Measurements from ENCODE around the gene TAF9.
"Not testable (repeated sequence)": the region's sequence is repeated elsewhere in the genome, so short reads cannot be mapped to it uniquely, and the experiment has no call there.

TAF9 gene

GRCh38 chr5:69369340-69370121 lies at the start of gene TAF9, which contains the start of the genes AK6 and RAD17:
Gene TAF9, minus strand, starts transcription at chr5:69369520. Its CDS starts 3,783 bp downstream, at chr5:69365737.
Gene AK6, minus strand, starts transcription at chr5:69369520. Its CDS starts 30 bp downstream, at chr5:69369490.
Gene RAD17, plus strand, starts transcription at chr5:69369818. Its CDS starts 2,391 bp downstream, at chr5:69372209.
- Histone ChIP-seq H3K9ac (ENCODE audit: low read length) (peak within 1 kb of the TSS; percentile 99), H3K4me3 (ENCODE audit: low read length) (peak within 1 kb of the TSS; percentile 95), H3K4me1 (ENCODE audit: control insufficient read depth, insufficient read depth, low read length) (peaks cover 24% of the 10 kb centered on the region), H3K27me3 (replicated peaks; ENCODE audit: control insufficient read depth, insufficient read depth, low read length) (no peaks in the 10 kb centered on the region), H3K36me3 (ENCODE audit: control insufficient read depth, insufficient read depth, low read length, severe bottlenecking) (peaks cover 26% of the 10 kb centered on the region), H3K9me3 (ENCODE audit: control insufficient read depth, low read length) (no peaks in the 10 kb centered on the region)
- peak; percentile 95 for DNase-seq (ENCODE audit: low read depth)

DNA sequence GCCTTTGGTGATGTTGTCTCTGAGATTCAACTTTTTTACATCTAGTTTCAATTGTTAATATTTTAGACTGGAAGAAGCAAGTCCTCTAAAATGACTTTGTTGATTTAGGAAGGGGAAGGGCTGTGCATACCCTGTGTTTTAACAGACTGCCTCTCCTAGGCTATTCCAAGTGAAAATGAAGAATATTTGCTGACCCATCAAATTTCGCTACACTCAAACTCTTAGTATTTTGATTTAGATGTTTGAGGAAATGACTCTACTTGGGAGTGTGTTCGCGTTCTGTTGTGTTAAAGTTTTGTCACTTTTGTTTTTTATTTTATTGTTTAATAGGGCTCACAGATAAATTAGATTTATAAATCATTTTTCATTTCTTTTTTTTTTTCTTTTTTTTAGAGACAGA lies 49.2 kb upstream of the TAF9 start:
- DNase-seq (ENCODE audit: low read depth): no peak
- no peaks in the 10 kb centered on the region for H3K27me3 ChIP-seq (replicated peaks; ENCODE audit: control insufficient read depth, insufficient read depth, low read length)
- H3K9ac ChIP-seq (ENCODE audit: low read length): no peak overlapping the region
- H3K36me3 ChIP-seq (ENCODE audit: control insufficient read depth, insufficient read depth, low read length, severe bottlenecking): peaks cover 30% of the 10 kb centered on the region
- H3K4me3 ChIP-seq (ENCODE audit: low read length): no peak overlapping the region
- H3K9me3 ChIP-seq (ENCODE audit: control insufficient read depth, low read length): no peaks in the 10 kb centered on the region
- H3K4me1 ChIP-seq (ENCODE audit: control insufficient read depth, insufficient read depth, low read length): no peaks in the 10 kb centered on the region

- peaks cover 37% of the 10 kb centered on the region for H3K36me3 ChIP-seq (ENCODE audit: control insufficient read depth, insufficient read depth, low read length, severe bottlenecking)
- no peaks in the 10 kb centered on the region for H3K27me3 ChIP-seq (replicated peaks; ENCODE audit: control insufficient read depth, insufficient read depth, low read length)
- H3K9ac ChIP-seq (ENCODE audit: low read length): no peak overlapping the region
- no peaks in the 10 kb centered on the region for H3K4me1 ChIP-seq (ENCODE audit: control insufficient read depth, insufficient read depth, low read length)
- H3K4me3 ChIP-seq (ENCODE audit: low read length): no peak overlapping the region
- DNase-seq (ENCODE audit: low read depth): no peak
- H3K9me3 ChIP-seq (ENCODE audit: control insufficient read depth, low read length): no peaks in the 10 kb centered on the region
These were observed 47.4 kb upstream of the TAF9 start for GRCh38 chr5:69416699-69417098.

- peaks cover 42% of the 10 kb centered on the region for H3K36me3 ChIP-seq (ENCODE audit: control insufficient read depth, insufficient read depth, low read length, severe bottlenecking)
- no peaks in the 10 kb centered on the region for H3K27me3 ChIP-seq (replicated peaks; ENCODE audit: control insufficient read depth, insufficient read depth, low read length)
- H3K4me3 ChIP-seq (ENCODE audit: low read length): no peak overlapping the region
- H3K9ac ChIP-seq (ENCODE audit: low read length): no peak overlapping the region
- H3K4me1 ChIP-seq (ENCODE audit: control insufficient read depth, insufficient read depth, low read length): no peaks in the 10 kb centered on the region
- H3K9me3 ChIP-seq (ENCODE audit: control insufficient read depth, low read length): no peaks in the 10 kb centered on the region
- DNase-seq (ENCODE audit: low read depth): no peak
These were observed 46.9 kb upstream of the TAF9 start for GRCh38 chr5:69416180-69416579.

DNA sequence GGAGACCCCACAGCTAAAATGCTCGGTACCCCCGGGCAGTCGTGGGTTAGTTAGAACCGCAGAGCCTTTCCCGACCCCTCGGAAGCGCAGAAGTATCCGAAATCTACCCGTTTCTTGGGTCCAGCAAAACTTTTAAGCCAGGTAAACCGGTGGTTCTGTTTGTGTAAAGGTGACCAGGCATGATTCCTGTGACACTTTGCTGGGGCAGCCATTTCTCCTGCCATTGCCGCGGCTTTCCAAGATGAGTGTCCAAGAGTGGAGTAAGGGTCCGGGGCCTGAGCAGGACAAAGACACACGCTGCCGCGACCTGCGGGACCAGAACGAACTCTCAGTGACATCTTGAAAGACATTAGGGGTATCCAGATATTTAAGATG lies 46.3 kb upstream of the TAF9 start:
- Histone ChIP-seq H3K9me3 (ENCODE audit: control insufficient read depth, low read length) (no peaks in the 10 kb centered on the region), H3K4me3 (ENCODE audit: low read length) (no peak overlapping the region), H3K27me3 (replicated peaks; ENCODE audit: control insufficient read depth, insufficient read depth, low read length) (no peaks in the 10 kb centered on the region), H3K9ac (ENCODE audit: low read length) (no peak overlapping the region), H3K4me1 (ENCODE audit: control insufficient read depth, insufficient read depth, low read length) (no peaks in the 10 kb centered on the region), H3K36me3 (ENCODE audit: control insufficient read depth, insufficient read depth, low read length, severe bottlenecking) (peaks cover 43% of the 10 kb centered on the region)
- no peak for DNase-seq (ENCODE audit: low read depth)

GRCh38 chr5:69414885-69415583 lies 45.7 kb upstream of the TAF9 start, which contains the start of gene MARVELD2:
Gene MARVELD2, plus strand, starts transcription at chr5:69415116. Its CDS starts 4,270 bp downstream, at chr5:69419386.
- no peaks in the 10 kb centered on the region for H3K27me3 ChIP-seq (replicated peaks; ENCODE audit: control insufficient read depth, insufficient read depth, low read length)
- H3K4me3 ChIP-seq (ENCODE audit: low read length): peak within 1 kb of the TSS; percentile 27
- no peaks in the 10 kb centered on the region for H3K4me1 ChIP-seq (ENCODE audit: control insufficient read depth, insufficient read depth, low read length)
- DNase-seq (ENCODE audit: low read depth): peak; percentile 81
- peaks cover 45% of the 10 kb centered on the region for H3K36me3 ChIP-seq (ENCODE audit: control insufficient read depth, insufficient read depth, low read length, severe bottlenecking)
- H3K9ac ChIP-seq (ENCODE audit: low read length): no peak within 1 kb of the TSS
- no peaks in the 10 kb centered on the region for H3K9me3 ChIP-seq (ENCODE audit: control insufficient read depth, low read length)

- no peaks in the 10 kb centered on the region for H3K4me1 ChIP-seq (ENCODE audit: control insufficient read depth, insufficient read depth, low read length)
- no peak overlapping the region for H3K4me3 ChIP-seq (ENCODE audit: low read length)
- no peaks in the 10 kb centered on the region for H3K27me3 ChIP-seq (replicated peaks; ENCODE audit: control insufficient read depth, insufficient read depth, low read length)
- H3K36me3 ChIP-seq (ENCODE audit: control insufficient read depth, insufficient read depth, low read length, severe bottlenecking): peaks cover 51% of the 10 kb centered on the region
- H3K9ac ChIP-seq (ENCODE audit: low read length): no peak overlapping the region
- no peak for DNase-seq (ENCODE audit: low read depth)
- H3K9me3 ChIP-seq (ENCODE audit: control insufficient read depth, low read length): no peaks in the 10 kb centered on the region
These were observed 35.5 kb upstream of the TAF9 start for GRCh38 chr5:69404659-69405330.

- Histone ChIP-seq H3K9ac (ENCODE audit: low read length) (no peak overlapping the region), H3K9me3 (ENCODE audit: control insufficient read depth, low read length) (no peaks in the 10 kb centered on the region), H3K27me3 (replicated peaks; ENCODE audit: control insufficient read depth, insufficient read depth, low read length) (no peaks in the 10 kb centered on the region), H3K4me1 (ENCODE audit: control insufficient read depth, insufficient read depth, low read length) (no peaks in the 10 kb centered on the region), H3K36me3 (ENCODE audit: control insufficient read depth, insufficient read depth, low read length, severe bottlenecking) (peaks cover 67% of the 10 kb centered on the region), H3K4me3 (ENCODE audit: low read length) (no peak overlapping the region)
- no peak for DNase-seq (ENCODE audit: low read depth)
These were observed 9.1 kb upstream of the TAF9 start for GRCh38 chr5:69378376-69378775.

DNA sequence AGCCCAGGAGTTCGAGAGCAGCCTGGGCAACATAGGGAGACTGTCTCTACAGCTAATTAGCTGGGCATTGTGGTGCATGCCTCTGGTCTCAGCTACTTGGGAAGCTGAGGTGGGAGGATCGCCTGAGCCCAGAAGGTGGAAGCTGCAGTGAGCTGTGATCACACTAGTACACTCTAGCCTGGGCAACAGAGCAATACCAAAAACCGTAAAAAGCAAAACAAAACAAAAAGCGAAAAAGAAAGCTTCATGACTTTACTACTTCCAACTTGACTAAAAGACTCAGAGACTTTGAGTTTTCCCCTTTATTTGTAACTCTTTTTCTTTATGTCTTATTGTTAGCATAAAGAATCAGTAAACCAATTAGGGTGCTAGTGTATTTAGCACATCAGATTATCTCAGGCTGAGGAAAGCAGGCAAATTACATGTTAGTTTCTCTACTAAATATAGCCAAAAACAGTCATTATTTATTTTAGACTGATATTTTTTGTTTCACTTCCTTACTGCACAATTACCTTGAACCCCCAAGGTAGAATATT lies 5.7 kb upstream of the TAF9 start:
- Histone ChIP-seq H3K36me3 (ENCODE audit: control insufficient read depth, insufficient read depth, low read length, severe bottlenecking) (peaks cover 38% of the 10 kb centered on the region), H3K27me3 (replicated peaks; ENCODE audit: control insufficient read depth, insufficient read depth, low read length) (no peaks in the 10 kb centered on the region), H3K4me3 (ENCODE audit: low read length) (no peak overlapping the region), H3K9me3 (ENCODE audit: control insufficient read depth, low read length) (no peaks in the 10 kb centered on the region), H3K9ac (ENCODE audit: low read length) (no peak overlapping the region), H3K4me1 (ENCODE audit: control insufficient read depth, insufficient read depth, low read length) (peaks cover 14% of the 10 kb centered on the region)
- no peak for DNase-seq (ENCODE audit: low read depth)

- no peak overlapping the region for H3K4me3 ChIP-seq (ENCODE audit: low read length)
- no peaks in the 10 kb centered on the region for H3K27me3 ChIP-seq (replicated peaks; ENCODE audit: control insufficient read depth, insufficient read depth, low read length)
- peaks cover 25% of the 10 kb centered on the region for H3K36me3 ChIP-seq (ENCODE audit: control insufficient read depth, insufficient read depth, low read length, severe bottlenecking)
- H3K9ac ChIP-seq (ENCODE audit: low read length): no peak overlapping the region
- no peaks in the 10 kb centered on the region for H3K9me3 ChIP-seq (ENCODE audit: control insufficient read depth, low read length)
- peaks cover 23% of the 10 kb centered on the region for H3K4me1 ChIP-seq (ENCODE audit: control insufficient read depth, insufficient read depth, low read length)
- no peak for DNase-seq (ENCODE audit: low read depth)
These were observed 3.1 kb upstream of the TAF9 start for GRCh38 chr5:69372394-69372793.

DNA sequence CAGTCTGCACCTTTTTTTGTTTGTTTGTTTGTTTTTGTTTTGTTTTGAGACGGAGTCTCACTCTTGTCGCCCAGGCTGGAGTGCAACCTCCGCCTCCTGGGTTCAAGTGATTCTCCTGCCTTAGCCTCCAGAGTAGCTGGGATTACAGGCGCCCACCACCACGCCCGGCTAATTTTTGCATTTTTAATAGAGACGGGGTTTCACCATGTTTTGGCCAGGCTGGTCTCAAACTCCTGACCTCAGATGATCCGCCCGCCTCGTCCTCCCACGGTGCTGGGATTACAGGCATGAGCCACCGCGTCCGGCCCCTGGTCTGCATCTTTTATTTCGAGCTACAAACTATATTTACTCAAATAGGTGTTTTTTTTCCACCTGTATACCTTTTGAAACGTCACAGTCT lies 1.0 kb upstream of the TAF9 start:
- H3K9me3 ChIP-seq (ENCODE audit: control insufficient read depth, low read length); H3K27me3 ChIP-seq (replicated peaks; ENCODE audit: control insufficient read depth, insufficient read depth, low read length); DNase-seq (ENCODE audit: low read depth): not testable (repeated sequence)
- peaks cover 27% of the 10 kb centered on the region for H3K36me3 ChIP-seq (ENCODE audit: control insufficient read depth, insufficient read depth, low read length, severe bottlenecking)
- H3K4me3 ChIP-seq (ENCODE audit: low read length): peak overlapping the region; percentile 95
- peak overlapping the region; percentile 99 for H3K9ac ChIP-seq (ENCODE audit: low read length)
- peaks cover 24% of the 10 kb centered on the region for H3K4me1 ChIP-seq (ENCODE audit: control insufficient read depth, insufficient read depth, low read length)
